ENCODE data around the gene FHL3. TPM values are rescaled to one million over a fixed set of nuclear protein-coding genes. Genes with fewer than 3 reads are reported as not detected.

Gene FHL3
- total RNA-seq, 1 donor from 2014 or later = 21.2 TPM

- no peak for TF ChIP-seq CTCF (conservative IDR thresholded peaks at IDR 0.05)
- H3K27ac Mint-ChIP-seq (ENCODE audit: unreplicated experiment) = no peak overlapping the region
- no peaks in the 10 kb centered on the region for H3K9me3 Mint-ChIP-seq
- H3K36me3 Mint-ChIP-seq (ENCODE audit: low read depth) = no peaks in the 10 kb centered on the region
- no peak for DNase-seq (ENCODE audit: low read depth, low spot score)
- H3K27me3 Mint-ChIP-seq (ENCODE audit: low read depth) = no peaks in the 10 kb centered on the region
- peaks cover 18% of the 10 kb centered on the region for H3K4me1 Mint-ChIP-seq
- H3K4me3 Mint-ChIP-seq = no peak overlapping the region
Observed at GRCh38 chr1:37948841-37949240, 56.5 kb downstream of the FHL3 start.

GRCh38 chr1:37948166-37948565 is 57.1 kb downstream of the FHL3 start:
- H3K36me3 Mint-ChIP-seq (ENCODE audit: low read depth) = no peaks in the 10 kb centered on the region
- no peaks in the 10 kb centered on the region for H3K9me3 Mint-ChIP-seq
- TF ChIP-seq CTCF (conservative IDR thresholded peaks at IDR 0.05) = no peak
- no peak overlapping the region for H3K4me3 Mint-ChIP-seq
- peaks cover 18% of the 10 kb centered on the region for H3K4me1 Mint-ChIP-seq
- no peak for DNase-seq (ENCODE audit: low read depth, low spot score)
- no peaks in the 10 kb centered on the region for H3K27me3 Mint-ChIP-seq (ENCODE audit: low read depth)
- no peak overlapping the region for H3K27ac Mint-ChIP-seq (ENCODE audit: unreplicated experiment)

DNA sequence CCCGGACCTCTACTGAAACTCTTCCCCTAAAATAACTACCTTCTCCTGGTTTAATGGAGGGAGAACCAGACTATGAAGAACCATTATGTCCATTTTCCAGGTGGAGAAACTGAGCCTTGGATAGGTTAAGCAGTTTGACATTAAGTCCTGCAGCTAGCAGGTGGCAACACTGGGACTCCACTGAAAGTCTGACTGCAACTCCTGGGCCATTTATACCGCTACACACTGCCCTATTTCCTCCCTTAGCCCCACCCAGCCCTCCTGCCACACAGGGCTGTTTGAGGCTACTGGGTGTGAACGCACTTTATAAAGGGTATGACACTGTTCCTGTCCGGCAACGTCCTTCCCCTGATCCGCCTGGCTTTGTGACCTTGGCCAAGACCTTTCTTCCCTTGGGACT is 58.0 kb downstream of the FHL3 start:
- no peak for TF ChIP-seq CTCF (conservative IDR thresholded peaks at IDR 0.05)
- no peak for DNase-seq (ENCODE audit: low read depth, low spot score)
- Mint-ChIP-seq H3K27me3 (ENCODE audit: low read depth) (no peaks in the 10 kb centered on the region), H3K27ac (ENCODE audit: unreplicated experiment) (peak overlapping the region; percentile 96), H3K36me3 (ENCODE audit: low read depth) (no peaks in the 10 kb centered on the region), H3K4me3 (peak overlapping the region; percentile 97), H3K9me3 (no peaks in the 10 kb centered on the region), H3K4me1 (peaks cover 18% of the 10 kb centered on the region)

Other genes starting within 250 kb of the FHL3 start
- gene EPHA10, start 240.4 kb downstream of the FHL3 start, total RNA-seq = 0.63 and 0.77 TPM in 2 replicates
- 16.0 and 17.6 TPM in 2 replicates for gene MANEAL, start 211.7 kb downstream of the FHL3 start, total RNA-seq
- gene C1orf122, start 197.7 kb downstream of the FHL3 start, total RNA-seq = 37.3 and 40.0 TPM in 2 replicates
- gene YRDC, start 197.3 kb downstream of the FHL3 start, total RNA-seq = 17.0 and 17.6 TPM in 2 replicates
- 15.7 and 19.9 TPM in 2 replicates for gene MTF1, start 145.9 kb downstream of the FHL3 start, total RNA-seq
- gene INPP5B, start 58.5 kb downstream of the FHL3 start, total RNA-seq = 18.8 and 19.1 TPM in 2 replicates
- 113 and 119 TPM in 2 replicates for gene SF3A3, start 15.5 kb downstream of the FHL3 start, total RNA-seq
- gene UTP11, start 7.2 kb upstream of the FHL3 start, total RNA-seq = 41.2 and 44.5 TPM in 2 replicates
- gene POU3F1, start 41.3 kb upstream of the FHL3 start, total RNA-seq = 10.7 and 12.1 TPM in 2 replicates

Data from neural crest cell (in vitro differentiated cells).